ENCODE results near the gene SIK3. TPM values are rescaled to one million over a fixed set of nuclear protein-coding genes. Genes with fewer than 3 reads are reported as not detected.

The SIK3 gene
- total RNA-seq, 1 donor from 2014 or later = 32.9 TPM

DNA sequence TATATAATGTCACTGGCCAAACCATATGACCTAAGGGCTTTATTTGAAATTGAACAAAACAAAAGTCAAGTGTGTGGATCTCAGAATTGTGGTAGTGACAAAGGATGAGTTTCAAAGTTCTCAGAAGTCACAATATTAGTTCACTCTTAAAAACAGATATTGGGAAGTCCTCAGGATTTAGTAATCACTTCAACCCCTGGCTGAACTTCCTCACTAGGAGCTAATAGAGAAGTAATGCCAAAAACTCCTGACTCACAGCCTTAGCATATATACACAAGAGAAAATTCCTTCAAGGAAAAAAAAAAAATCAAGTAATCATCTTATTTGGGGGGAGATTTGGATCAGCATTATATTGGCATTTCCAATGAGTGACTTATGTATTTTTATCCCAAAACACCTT lies 185.2 kb downstream of the SIK3 start:
- Histone ChIP-seq H3K9me3 (no peaks in the 10 kb centered on the region), H3K4me1 (no peaks in the 10 kb centered on the region), H3K36me3 (no peaks in the 10 kb centered on the region), H3K27ac (no peak overlapping the region), H3K27me3 (ENCODE audit: low read depth) (no peaks in the 10 kb centered on the region), H3K4me3 (no peak overlapping the region)
- ATAC-seq = peak; percentile 61 to 73
- intact Hi-C loops (cut with DNase I) = no loop called here
- no peak for DNase-seq
- TF ChIP-seq, protein P1, sequence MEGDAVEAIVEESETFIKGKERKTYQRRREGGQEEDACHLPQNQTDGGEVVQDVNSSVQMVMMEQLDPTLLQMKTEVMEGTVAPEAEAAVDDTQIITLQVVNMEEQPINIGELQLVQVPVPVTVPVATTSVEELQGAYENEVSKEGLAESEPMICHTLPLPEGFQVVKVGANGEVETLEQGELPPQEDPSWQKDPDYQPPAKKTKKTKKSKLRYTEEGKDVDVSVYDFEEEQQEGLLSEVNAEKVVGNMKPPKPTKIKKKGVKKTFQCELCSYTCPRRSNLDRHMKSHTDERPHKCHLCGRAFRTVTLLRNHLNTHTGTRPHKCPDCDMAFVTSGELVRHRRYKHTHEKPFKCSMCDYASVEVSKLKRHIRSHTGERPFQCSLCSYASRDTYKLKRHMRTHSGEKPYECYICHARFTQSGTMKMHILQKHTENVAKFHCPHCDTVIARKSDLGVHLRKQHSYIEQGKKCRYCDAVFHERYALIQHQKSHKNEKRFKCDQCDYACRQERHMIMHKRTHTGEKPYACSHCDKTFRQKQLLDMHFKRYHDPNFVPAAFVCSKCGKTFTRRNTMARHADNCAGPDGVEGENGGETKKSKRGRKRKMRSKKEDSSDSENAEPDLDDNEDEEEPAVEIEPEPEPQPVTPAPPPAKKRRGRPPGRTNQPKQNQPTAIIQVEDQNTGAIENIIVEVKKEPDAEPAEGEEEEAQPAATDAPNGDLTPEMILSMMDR (IDR thresholded peaks at IDR 0.05) = no peak

DNA sequence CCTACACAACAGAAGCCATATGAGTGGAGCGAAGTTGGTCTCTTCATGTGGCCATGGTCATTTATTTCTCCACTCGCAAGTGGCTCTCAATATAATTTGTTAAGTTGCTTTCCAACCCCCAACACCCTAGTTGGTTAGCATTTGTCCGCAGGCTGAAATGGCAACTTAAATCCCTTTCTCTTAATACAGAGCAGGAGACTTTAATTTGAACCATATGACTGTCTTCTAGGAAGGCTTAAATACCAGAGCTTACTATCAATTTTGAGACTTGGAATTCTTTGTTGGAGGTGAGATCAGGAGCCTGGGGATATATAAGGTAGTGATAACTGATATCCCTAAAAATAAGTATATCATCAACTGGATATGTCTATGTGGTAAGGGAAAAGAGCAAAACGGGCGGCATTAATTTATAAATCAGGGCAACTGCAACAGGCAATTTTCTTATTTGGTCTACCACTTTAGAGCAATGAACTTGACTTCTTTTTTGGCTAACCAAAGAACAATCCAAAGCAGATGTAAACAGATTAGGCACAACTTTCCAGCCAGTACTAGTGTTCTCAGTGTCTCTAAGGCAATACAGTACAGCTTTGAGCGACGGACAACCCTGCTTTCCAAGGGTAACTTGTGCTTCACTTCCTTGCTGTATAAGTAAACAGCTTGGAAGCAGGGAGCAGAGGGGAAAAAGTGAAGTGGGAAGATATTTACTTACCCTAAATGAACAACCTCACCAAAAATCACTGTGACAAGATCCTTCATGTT lies 186.1 kb downstream of the SIK3 start:
- ATAC-seq (no peak), DNase-seq (no peak)
- Histone ChIP-seq H3K9me3 (no peaks in the 10 kb centered on the region), H3K4me3 (no peak overlapping the region), H3K36me3 (no peaks in the 10 kb centered on the region), H3K27me3 (ENCODE audit: low read depth) (no peaks in the 10 kb centered on the region), H3K4me1 (no peaks in the 10 kb centered on the region), H3K27ac (no peak overlapping the region)
- intact Hi-C loops (cut with DNase I) = no loop called here
- TF ChIP-seq, protein P1 (IDR thresholded peaks at IDR 0.05) = no peak

DNA sequence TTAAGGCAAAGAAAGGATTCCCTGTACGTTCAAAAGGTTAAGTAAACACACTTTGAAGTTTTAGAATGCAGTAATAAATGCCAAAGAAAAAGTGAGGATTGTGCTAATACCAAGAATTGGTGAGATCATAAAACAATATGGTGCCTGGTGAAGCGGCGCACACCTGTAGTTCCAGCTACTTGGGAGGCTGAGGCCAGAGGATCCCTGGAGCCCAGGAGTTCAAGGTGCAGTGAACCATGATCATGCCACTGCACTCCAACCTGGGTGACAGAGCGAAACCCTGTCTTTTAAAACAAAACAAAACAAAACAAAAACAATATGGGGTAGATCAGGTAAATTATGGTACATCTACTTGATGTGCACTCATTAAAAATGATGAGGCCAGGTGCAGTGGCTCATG lies 187.4 kb downstream of the SIK3 start:
- Histone ChIP-seq H3K36me3 (no peaks in the 10 kb centered on the region), H3K4me3 (no peak overlapping the region), H3K4me1 (no peaks in the 10 kb centered on the region), H3K9me3 (no peaks in the 10 kb centered on the region), H3K27me3 (ENCODE audit: low read depth) (no peaks in the 10 kb centered on the region), H3K27ac (no peak overlapping the region)
- no peak for ATAC-seq
- DNase-seq = no peak
- intact Hi-C loops (cut with DNase I) = no loop called here
- TF ChIP-seq, protein P1 (IDR thresholded peaks at IDR 0.05) = no peak

DNA sequence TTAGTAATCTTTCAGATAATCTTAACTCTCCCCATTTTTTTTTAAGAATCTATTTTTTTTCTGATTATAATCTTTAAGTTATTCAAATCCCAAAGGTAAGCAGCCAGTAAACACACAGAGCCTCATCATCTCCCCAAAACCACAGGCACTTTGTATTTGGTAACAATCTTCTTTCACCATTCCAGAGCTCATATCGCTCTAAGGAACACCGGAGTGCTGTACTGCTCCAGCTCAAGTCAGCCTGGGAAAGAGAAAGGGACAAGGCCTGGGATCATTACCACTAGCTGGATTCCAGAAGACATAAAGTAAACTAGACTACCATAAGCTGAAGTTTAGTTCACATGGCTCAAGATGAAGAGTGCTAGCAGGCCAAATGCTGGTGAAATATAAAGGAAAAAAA lies 187.8 kb downstream of the SIK3 start:
- Histone ChIP-seq H3K27me3 (ENCODE audit: low read depth) (no peaks in the 10 kb centered on the region), H3K4me1 (no peaks in the 10 kb centered on the region), H3K27ac (no peak overlapping the region), H3K9me3 (no peaks in the 10 kb centered on the region), H3K36me3 (no peaks in the 10 kb centered on the region), H3K4me3 (no peak overlapping the region)
- DNase-seq (no peak), ATAC-seq (no peak)
- intact Hi-C loops (cut with DNase I) = no loop called here
- TF ChIP-seq, protein P1 (IDR thresholded peaks at IDR 0.05) = no peak

DNA sequence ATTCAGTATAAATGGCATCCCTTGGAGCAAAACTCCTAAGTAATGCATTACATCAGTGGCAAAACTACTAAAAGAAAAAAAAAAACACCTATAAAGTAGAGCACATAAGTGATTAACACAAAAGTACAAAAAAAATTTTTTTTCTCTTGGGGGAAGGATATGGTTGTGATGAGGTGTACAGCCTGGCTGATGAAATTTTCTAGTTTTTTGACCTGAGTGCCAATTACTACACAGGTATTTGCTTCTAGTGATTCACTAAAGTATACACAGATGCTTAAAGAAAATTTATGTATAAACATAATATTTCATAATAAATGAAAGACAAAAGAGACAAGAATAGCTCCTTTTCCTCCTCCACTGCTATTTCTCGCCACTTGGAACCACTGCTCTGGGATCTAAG lies 189.0 kb downstream of the SIK3 start:
- Histone ChIP-seq H3K4me3 (no peak overlapping the region), H3K9me3 (no peaks in the 10 kb centered on the region), H3K27me3 (ENCODE audit: low read depth) (no peaks in the 10 kb centered on the region), H3K4me1 (no peaks in the 10 kb centered on the region), H3K27ac (no peak overlapping the region), H3K36me3 (no peaks in the 10 kb centered on the region)
- ATAC-seq = no peak
- no peak for DNase-seq
- intact Hi-C loops (cut with DNase I) = no loop called here
- TF ChIP-seq, protein P1 (IDR thresholded peaks at IDR 0.05) = no peak

All from lower lobe of right lung (tissue), 2 donors.